Ishikawa (cell line): ENCODE measurements around the gene KRTAP10-8.

Experiments
- CEBPB ChIP-seq: IDR thresholded peaks from 2 replicates; pipeline ENCODE4 v1.6.1; 2012
- CREB1 ChIP-seq: IDR thresholded peaks from 2 replicates; pipeline ENCODE4 v1.6.1; 2012; ENCODE audit warnings: low read depth
- EGR1 ChIP-seq: IDR thresholded peaks from 2 replicates; pipeline ENCODE4 v1.6.1; 2012
- EP300 ChIP-seq: IDR thresholded peaks from 2 replicates; pipeline ENCODE4 v1.6.1; 2012; ENCODE audit warnings: borderline replicate concordance
- FOXM1 ChIP-seq: IDR thresholded peaks from 2 replicates; pipeline ENCODE4 v1.6.1; 2012; ENCODE audit warnings: low read depth, borderline replicate concordance
- MAX ChIP-seq: IDR thresholded peaks from 2 replicates; pipeline ENCODE4 v1.6.1; 2012
- NFIC ChIP-seq: IDR thresholded peaks from 2 replicates; pipeline ENCODE4 v1.6.1; 2012
- RAD21 ChIP-seq: IDR thresholded peaks from 2 replicates; pipeline ENCODE4 v1.6.1; 2012; ENCODE audit warnings: low read depth
- REST ChIP-seq: IDR thresholded peaks from 2 replicates; pipeline ENCODE4 v1.6.1; 2012; ENCODE audit warnings: low read depth, mild to moderate bottlenecking
- TAF1 ChIP-seq: IDR thresholded peaks from 2 replicates; pipeline ENCODE4 v1.6.1; 2012; ENCODE audit warnings: low read depth, mild to moderate bottlenecking
- TCF12 ChIP-seq: IDR thresholded peaks from 2 replicates; pipeline ENCODE4 v1.6.1; 2012; ENCODE audit warnings: low read depth
- TEAD4 ChIP-seq: IDR thresholded peaks from 2 replicates; pipeline ENCODE4 v1.6.1; 2012
- USF1 ChIP-seq: IDR thresholded peaks from 2 replicates; pipeline ENCODE4 v1.6.1; 2012
- YY1 ChIP-seq: IDR thresholded peaks from 2 replicates; pipeline ENCODE4 v1.6.1; 2012; ENCODE audit warnings: low read depth
- ZBTB7A ChIP-seq: IDR thresholded peaks from 2 replicates; pipeline ENCODE4 v1.6.1; 2012; ENCODE audit warnings: low read depth

The KRTAP10-8 gene

GRCh38 chr21:44650265-44650972 is 38.5 kb downstream of the KRTAP10-8 start:
- TF ChIP-seq CREB1 (no peak), USF1 (0 out of 2 replicates have a peak, but pooled peaks have one; percentile 13)

- TF ChIP-seq TCF12: no peak
- TF ChIP-seq FOXM1: no peak
- TF ChIP-seq EGR1: no peak
- TF ChIP-seq REST: no peak
- TF ChIP-seq TAF1: no peak
- no peak for TF ChIP-seq MAX
- no peak for TF ChIP-seq RAD21
Measured at GRCh38 chr21:44650973-44651675, 39.2 kb downstream of the KRTAP10-8 start.

- TF ChIP-seq MAX (peak; percentile 75), REST (no peak)
Measured at GRCh38 chr21:44653123-44653522, 41.2 kb downstream of the KRTAP10-8 start.

- no peak for TF ChIP-seq ZBTB7A
Measured at GRCh38 chr21:44653656-44654575, 42.0 kb downstream of the KRTAP10-8 start.

- TF ChIP-seq EGR1 (no peak), REST (no peak), TAF1 (no peak), CREB1 (no peak), NFIC (no peak), TEAD4 (no peak), CEBPB (no peak), ZBTB7A (no peak), TCF12 (no peak), RAD21 (no peak), YY1 (no peak), EP300 (no peak), MAX (no peak), USF1 (no peak)
Measured at GRCh38 chr21:44654576-44655175, 42.8 kb downstream of the KRTAP10-8 start, which contains the start of gene KRTAP12-4. TSS of gene KRTAP12-4 (minus strand) at chr21:44654659. CDS start at chr21:44654614, 45 bp downstream.
